SK-N-SH (cell line): ENCODE results near the gene AUTS2. TPM values are rescaled to one million over a fixed set of nuclear protein-coding genes. Genes with fewer than 3 reads are reported as not detected.
A peak's percentile ranks its signal among the peaks of the same experiment; 100 is the strongest.

Experiments used
- CTCF ChIA-PET: fragments of 300-600, 350-600 bp; formaldehyde crosslinking; extraction: SDS; loops from one replicate; lab custom pipeline; 2021; lab: Yijun Ruan, JAX
- POLR2A ChIA-PET: fragments of 350-600 bp; sonication (Branson Sonifier 250); formaldehyde crosslinking; extraction: SDS; loops from one replicate; lab custom pipeline; 2020; ENCODE audit warnings: antibody characterized with exemption, inconsistent platforms; lab: Yijun Ruan, JAX
- DNase-seq: peaks from one replicate; pipeline ENCODE4 v3.0.0; 2012
- H2AFZ ChIP-seq: fragments of 200-600 bp; sonication (generic); 2 replicates; pipeline ENCODE4 v1.8.1; 2016; ENCODE audit warnings: antibody characterized with exemption, mild to moderate bottlenecking, low read depth
- H3F3A ChIP-seq: fragments of 200-600 bp; sonication (generic); replicated peaks from 2 replicates; pipeline ENCODE3; 2016; ENCODE audit warnings: antibody characterized with exemption, mild to moderate bottlenecking; ENCODE audit not compliant: insufficient read depth
- H3K27ac ChIP-seq, 2 experiments: fragments of 200-500 bp in 1 of 2; fragments of 200-600 bp in 1 of 2; sonication (Bioruptor generic) in 1 of 2; sonication (generic), shearing (Covaris generic) in 1 of 2; 2 replicates each; pipeline versions ENCODE4 v1.5.1 to v1.6.1; 2014 to 2016; ENCODE audit warnings: low read depth in 2 of 2, inconsistent platforms in 1 of 2, low read length in 1 of 2, mild to moderate bottlenecking in 1 of 2, mixed read lengths in 1 of 2
- H3K27me3 ChIP-seq: fragments of 200-600 bp; sonication (generic), shearing (Covaris generic); 2 replicates; pipeline ENCODE4 v1.6.1; 2016; ENCODE audit warnings: mixed run types; ENCODE audit not compliant: insufficient read depth
- H3K36me3 ChIP-seq, 2 experiments: fragments of 200-500 bp in 1 of 2; fragments of 200-600 bp in 1 of 2; sonication (Bioruptor generic) in 1 of 2; sonication (generic) in 1 of 2; replicated peaks in 1 of 2; 2 replicates each; pipeline versions ENCODE3 to v1.5.1; 2014 to 2016; ENCODE audit warnings: low read length in 1 of 2, mild to moderate bottlenecking in 1 of 2; ENCODE audit not compliant: insufficient read depth in 2 of 2, control insufficient read depth in 1 of 2
- H3K4me1 ChIP-seq, 2 experiments: fragments of 200-500 bp in 1 of 2; fragments of 200-600 bp in 1 of 2; sonication (Bioruptor generic) in 1 of 2; sonication (generic), shearing (Covaris generic) in 1 of 2; 2 replicates each; pipeline versions ENCODE4 v1.5.1 to v1.6.1; 2014 to 2016; ENCODE audit warnings: low read depth in 1 of 2, low read length in 1 of 2, mixed run types in 1 of 2; ENCODE audit not compliant: insufficient read depth in 2 of 2, control insufficient read depth in 1 of 2
- H3K4me2 ChIP-seq: fragments of 200-600 bp; sonication (generic), shearing (Covaris generic); 2 replicates; pipeline ENCODE4 v1.6.1; 2017; ENCODE audit warnings: mixed run types
- H3K4me3 ChIP-seq, 2 experiments: fragments of 200-500 bp in 1 of 2; fragments of 200-600 bp in 1 of 2; sonication (Bioruptor generic) in 1 of 2; sonication (generic), shearing (Covaris generic) in 1 of 2; 2 replicates each; pipeline versions ENCODE4 v1.5.1 to v1.8.1; 2014 to 2016; ENCODE audit warnings: low read depth in 2 of 2, inconsistent platforms in 1 of 2, low read length in 1 of 2, mild to moderate bottlenecking in 1 of 2, mixed read lengths in 1 of 2, moderate library complexity in 1 of 2
- H3K79me2 ChIP-seq: fragments of 200-600 bp; sonication (generic); 2 replicates; pipeline ENCODE4 v1.8.1; 2017; ENCODE audit warnings: mild to moderate bottlenecking; ENCODE audit not compliant: insufficient read depth
- H3K9ac ChIP-seq: fragments of 200-600 bp; sonication (generic); 2 replicates; pipeline ENCODE4 v1.6.1; 2017; ENCODE audit warnings: mixed run types
- H3K9me2 ChIP-seq: fragments of 200-600 bp; sonication (generic); 2 replicates; pipeline ENCODE4 v1.6.1; 2017; ENCODE audit warnings: mixed run types
- H3K9me3 ChIP-seq: fragments of 200-600 bp; sonication (generic); 2 replicates; pipeline ENCODE4 v1.6.1; 2017; ENCODE audit warnings: mixed run types, mild to moderate bottlenecking, moderate library complexity
- H4K20me1 ChIP-seq: fragments of 200-600 bp; sonication (generic); 2 replicates; pipeline ENCODE4 v1.6.1; 2017; ENCODE audit warnings: mild to moderate bottlenecking, mixed run types; ENCODE audit not compliant: insufficient read depth
- EZH2phosphoT487 ChIP-seq: fragments of 200-600 bp; sonication (generic); IDR thresholded peaks from 2 replicates; pipeline ENCODE4 v1.6.1; 2017; ENCODE audit warnings: low read depth, mixed run types, mild to moderate bottlenecking, antibody characterized with exemption, moderate library complexity, borderline replicate concordance
- FOSL2 ChIP-seq: IDR thresholded peaks from 2 replicates; pipeline ENCODE4 v1.4.0; 2012; ENCODE audit warnings: low read depth, mild to moderate bottlenecking, moderate library complexity, borderline replicate concordance
- FOXM1 ChIP-seq: IDR thresholded peaks from 2 replicates; pipeline ENCODE4 v1.4.0; 2012; ENCODE audit warnings: low read depth, mild to moderate bottlenecking
- GATA2 ChIP-seq: sonication (generic); formaldehyde crosslinking; IDR thresholded peaks from 2 replicates; pipeline ENCODE4 v1.5.0; 2020; ENCODE audit warnings: mild to moderate bottlenecking, missing genetic modification reagents
- JUND ChIP-seq: IDR thresholded peaks from 2 replicates; pipeline ENCODE4 v1.4.0; 2012
- NRF1 ChIP-seq: IDR thresholded peaks from 2 replicates; pipeline ENCODE4 v1.6.1; 2012; ENCODE audit warnings: low read depth, mild to moderate bottlenecking, low read length
- RXRA ChIP-seq: IDR thresholded peaks from 2 replicates; pipeline ENCODE4 v1.4.0; 2012; ENCODE audit warnings: low read depth, mild to moderate bottlenecking, borderline replicate concordance
- TAF1 ChIP-seq: IDR thresholded peaks from 2 replicates; pipeline ENCODE4 v1.6.1; 2012; ENCODE audit warnings: low read depth, mild to moderate bottlenecking, low read length, moderate library complexity, borderline replicate concordance
- TCF12 ChIP-seq: IDR thresholded peaks from 2 replicates; pipeline ENCODE4 v1.4.0; 2012
- TEAD4 ChIP-seq: IDR thresholded peaks from 2 replicates; pipeline ENCODE4 v1.4.0; 2012; ENCODE audit warnings: mild to moderate bottlenecking, borderline replicate concordance; ENCODE audit not compliant: insufficient read depth
- WGBS: methylation state at CpG from one replicate; pipeline ENCODE4 v1.1.6; 2017; ENCODE audit warnings: low lambda C conversion rate; 5-methylcytosine and 5-hydroxymethylcytosine counted together
- polyA plus RNA-seq, 3 experiments: library from polyadenylated mRNA; depleted of rRNA; stranded (reverse); fragments of >200 nt; gene quantifications; 2 replicates each; pipeline ENCODE4 v1.2.3, GENCODE V29; 2012
- TF ChIP-seq, protein P1 (sequence below): IDR thresholded peaks from 2 replicates; pipeline ENCODE4; 2012
- TF ChIP-seq, protein P2 (sequence below): IDR thresholded peaks from 2 replicates; pipeline ENCODE4 v1.4.0; 2012; ENCODE audit warnings: low read depth, borderline replicate concordance
- TF ChIP-seq, protein P3 (sequence below): IDR thresholded peaks from 2 replicates; pipeline ENCODE4 v1.6.1; 2012; ENCODE audit warnings: mild to moderate bottlenecking, low read depth, low read length, moderate library complexity
- TF ChIP-seq, protein P4 (sequence below): fragments of 200-600 bp; sonication (generic); IDR thresholded peaks from 2 replicates; pipeline ENCODE4 v1.6.1; 2017; ENCODE audit warnings: antibody characterized with exemption, mild to moderate bottlenecking, moderate library complexity
- TF ChIP-seq, protein P5 (sequence below): IDR thresholded peaks from 2 replicates; pipeline ENCODE4 v1.4.0; 2012; ENCODE audit warnings: low read depth

Gene AUTS2
- polyA plus RNA-seq, 1 of the 3 experiments (the other 2 are of a cell fraction) = 15.6 TPM

DNA sequence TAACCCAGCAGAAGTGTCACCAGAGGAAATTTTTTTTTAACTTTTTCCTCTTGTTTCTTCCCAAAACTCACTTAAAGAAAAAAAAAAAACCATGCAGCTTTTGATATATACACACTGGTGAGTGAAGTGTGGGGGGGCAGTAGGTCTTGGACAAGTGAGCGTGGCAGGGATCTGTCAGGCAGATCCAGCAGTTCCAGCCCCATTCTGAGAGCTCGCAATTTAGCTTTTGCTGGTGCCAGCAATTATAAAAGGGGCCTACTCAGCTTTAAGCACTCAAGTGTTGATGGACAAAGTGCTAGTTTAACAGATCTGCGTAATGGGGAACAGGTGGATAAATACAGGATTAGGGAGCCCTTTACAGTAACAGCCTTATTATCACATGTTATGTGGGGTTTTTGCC, 914.5 kb downstream of the AUTS2 start:
- CTCF ChIA-PET = interaction anchor here (1.1 to 1.7 kb wide), 5 partner anchors 184 to 470 kb away, joined by 3 to 12 read pairs (median 7); no protein-coding TSS in a partner anchor
- WGBS = 79% methylated on average over 3 of the region's 3 CpGs

DNA sequence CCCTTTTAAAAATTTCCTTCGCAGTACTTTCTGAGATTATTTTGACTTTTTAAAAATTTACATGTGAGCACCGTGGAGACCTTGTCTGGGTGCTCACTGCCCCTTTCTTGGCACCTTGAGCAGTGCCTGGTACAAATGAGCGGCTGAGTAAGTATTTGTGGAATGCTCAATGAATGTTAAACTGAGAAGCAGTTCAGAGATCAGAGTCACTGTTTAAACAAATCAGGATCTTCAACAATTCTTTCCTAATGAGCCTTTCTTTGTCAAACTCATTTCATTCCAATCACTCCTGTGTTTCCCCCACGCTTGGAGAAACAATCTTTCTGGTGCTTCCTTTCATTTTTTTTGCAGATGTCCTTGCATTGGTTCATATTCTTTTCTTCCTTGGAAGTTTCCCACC, 922.3 kb downstream of the AUTS2 start:
- no peaks in the 10 kb centered on the region for H4K20me1 ChIP-seq
- WGBS = 56% methylated on average over 4 of the region's 4 CpGs
- H3K36me3 ChIP-seq = no peaks in the 10 kb centered on the region
- H3F3A ChIP-seq = no peaks in the 10 kb centered on the region
- no peak overlapping the region for H2AFZ ChIP-seq
- peak overlapping the region; percentile 0; the same call in 1 of the 2 replicates for H3K4me2 ChIP-seq
- no peaks in the 10 kb centered on the region for H3K9me2 ChIP-seq
- no peaks in the 10 kb centered on the region for H3K79me2 ChIP-seq
- peaks cover 0 to 13% of the 10 kb centered on the region in 2 experiments; a peak in 3 of 4 replicates for H3K4me1 ChIP-seq
- ChIA-PET POLR2A (no interaction called here), CTCF (interaction anchor here (0.7 to 1.9 kb wide), 3 partner anchors 10 to 327 kb away, joined by 3 to 4 read pairs (median 4); no protein-coding TSS in a partner anchor)
- H3K4me3 ChIP-seq = no peak overlapping the region
- no peaks in the 10 kb centered on the region for H3K27me3 ChIP-seq
- TF ChIP-seq, protein P1, sequence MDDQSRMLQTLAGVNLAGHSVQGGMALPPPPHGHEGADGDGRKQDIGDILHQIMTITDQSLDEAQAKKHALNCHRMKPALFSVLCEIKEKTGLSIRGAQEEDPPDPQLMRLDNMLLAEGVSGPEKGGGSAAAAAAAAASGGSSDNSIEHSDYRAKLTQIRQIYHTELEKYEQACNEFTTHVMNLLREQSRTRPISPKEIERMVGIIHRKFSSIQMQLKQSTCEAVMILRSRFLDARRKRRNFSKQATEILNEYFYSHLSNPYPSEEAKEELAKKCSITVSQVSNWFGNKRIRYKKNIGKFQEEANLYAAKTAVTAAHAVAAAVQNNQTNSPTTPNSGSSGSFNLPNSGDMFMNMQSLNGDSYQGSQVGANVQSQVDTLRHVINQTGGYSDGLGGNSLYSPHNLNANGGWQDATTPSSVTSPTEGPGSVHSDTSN = peak; percentile 18; the same call in 1 of the 2 replicates
- TF ChIP-seq, protein P2, sequence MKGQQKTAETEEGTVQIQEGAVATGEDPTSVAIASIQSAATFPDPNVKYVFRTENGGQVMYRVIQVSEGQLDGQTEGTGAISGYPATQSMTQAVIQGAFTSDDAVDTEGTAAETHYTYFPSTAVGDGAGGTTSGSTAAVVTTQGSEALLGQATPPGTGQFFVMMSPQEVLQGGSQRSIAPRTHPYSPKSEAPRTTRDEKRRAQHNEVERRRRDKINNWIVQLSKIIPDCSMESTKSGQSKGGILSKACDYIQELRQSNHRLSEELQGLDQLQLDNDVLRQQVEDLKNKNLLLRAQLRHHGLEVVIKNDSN = no peak
- TF ChIP-seq TEAD4 = no peak
- no peak for TF ChIP-seq GATA2 (CRISPR knock-in tag)
- TF ChIP-seq, protein P3, sequence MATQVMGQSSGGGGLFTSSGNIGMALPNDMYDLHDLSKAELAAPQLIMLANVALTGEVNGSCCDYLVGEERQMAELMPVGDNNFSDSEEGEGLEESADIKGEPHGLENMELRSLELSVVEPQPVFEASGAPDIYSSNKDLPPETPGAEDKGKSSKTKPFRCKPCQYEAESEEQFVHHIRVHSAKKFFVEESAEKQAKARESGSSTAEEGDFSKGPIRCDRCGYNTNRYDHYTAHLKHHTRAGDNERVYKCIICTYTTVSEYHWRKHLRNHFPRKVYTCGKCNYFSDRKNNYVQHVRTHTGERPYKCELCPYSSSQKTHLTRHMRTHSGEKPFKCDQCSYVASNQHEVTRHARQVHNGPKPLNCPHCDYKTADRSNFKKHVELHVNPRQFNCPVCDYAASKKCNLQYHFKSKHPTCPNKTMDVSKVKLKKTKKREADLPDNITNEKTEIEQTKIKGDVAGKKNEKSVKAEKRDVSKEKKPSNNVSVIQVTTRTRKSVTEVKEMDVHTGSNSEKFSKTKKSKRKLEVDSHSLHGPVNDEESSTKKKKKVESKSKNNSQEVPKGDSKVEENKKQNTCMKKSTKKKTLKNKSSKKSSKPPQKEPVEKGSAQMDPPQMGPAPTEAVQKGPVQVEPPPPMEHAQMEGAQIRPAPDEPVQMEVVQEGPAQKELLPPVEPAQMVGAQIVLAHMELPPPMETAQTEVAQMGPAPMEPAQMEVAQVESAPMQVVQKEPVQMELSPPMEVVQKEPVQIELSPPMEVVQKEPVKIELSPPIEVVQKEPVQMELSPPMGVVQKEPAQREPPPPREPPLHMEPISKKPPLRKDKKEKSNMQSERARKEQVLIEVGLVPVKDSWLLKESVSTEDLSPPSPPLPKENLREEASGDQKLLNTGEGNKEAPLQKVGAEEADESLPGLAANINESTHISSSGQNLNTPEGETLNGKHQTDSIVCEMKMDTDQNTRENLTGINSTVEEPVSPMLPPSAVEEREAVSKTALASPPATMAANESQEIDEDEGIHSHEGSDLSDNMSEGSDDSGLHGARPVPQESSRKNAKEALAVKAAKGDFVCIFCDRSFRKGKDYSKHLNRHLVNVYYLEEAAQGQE = no peak
- TF ChIP-seq, protein P4, sequence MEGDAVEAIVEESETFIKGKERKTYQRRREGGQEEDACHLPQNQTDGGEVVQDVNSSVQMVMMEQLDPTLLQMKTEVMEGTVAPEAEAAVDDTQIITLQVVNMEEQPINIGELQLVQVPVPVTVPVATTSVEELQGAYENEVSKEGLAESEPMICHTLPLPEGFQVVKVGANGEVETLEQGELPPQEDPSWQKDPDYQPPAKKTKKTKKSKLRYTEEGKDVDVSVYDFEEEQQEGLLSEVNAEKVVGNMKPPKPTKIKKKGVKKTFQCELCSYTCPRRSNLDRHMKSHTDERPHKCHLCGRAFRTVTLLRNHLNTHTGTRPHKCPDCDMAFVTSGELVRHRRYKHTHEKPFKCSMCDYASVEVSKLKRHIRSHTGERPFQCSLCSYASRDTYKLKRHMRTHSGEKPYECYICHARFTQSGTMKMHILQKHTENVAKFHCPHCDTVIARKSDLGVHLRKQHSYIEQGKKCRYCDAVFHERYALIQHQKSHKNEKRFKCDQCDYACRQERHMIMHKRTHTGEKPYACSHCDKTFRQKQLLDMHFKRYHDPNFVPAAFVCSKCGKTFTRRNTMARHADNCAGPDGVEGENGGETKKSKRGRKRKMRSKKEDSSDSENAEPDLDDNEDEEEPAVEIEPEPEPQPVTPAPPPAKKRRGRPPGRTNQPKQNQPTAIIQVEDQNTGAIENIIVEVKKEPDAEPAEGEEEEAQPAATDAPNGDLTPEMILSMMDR = no peak
- no peak for TF ChIP-seq TAF1
- TF ChIP-seq NRF1 = no peak
- TF ChIP-seq TCF12 = no peak
- TF ChIP-seq RXRA = no peak
- TF ChIP-seq JUND = peak; percentile 34; the same call in 1 of the 2 replicates
- TF ChIP-seq FOSL2 = peak; percentile 38; the same call in 1 of the 2 replicates
- H3K27ac ChIP-seq = no peak overlapping the region
- H3K9me3 ChIP-seq = no peaks in the 10 kb centered on the region
- no peak overlapping the region for H3K9ac ChIP-seq
- no peak for DNase-seq

More for the DNA sequence above, 914.5 kb downstream of the AUTS2 start:
- TF ChIP-seq, protein P5, sequence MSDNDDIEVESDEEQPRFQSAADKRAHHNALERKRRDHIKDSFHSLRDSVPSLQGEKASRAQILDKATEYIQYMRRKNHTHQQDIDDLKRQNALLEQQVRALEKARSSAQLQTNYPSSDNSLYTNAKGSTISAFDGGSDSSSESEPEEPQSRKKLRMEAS = no peak
- TF ChIP-seq JUND (no peak), EZH2phosphoT487 (no peak), FOXM1 (no peak)
- TF ChIP-seq, protein P1 = no peak
- Histone ChIP-seq H2AFZ (no peak overlapping the region), H4K20me1 (no peaks in the 10 kb centered on the region), H3K4me2 (no peak overlapping the region), H3K9ac (no peak overlapping the region), H3K9me3 (no peaks in the 10 kb centered on the region), H3K4me3 (no peak overlapping the region), H3K27me3 (no peaks in the 10 kb centered on the region), H3F3A (no peaks in the 10 kb centered on the region), H3K36me3 (no peaks in the 10 kb centered on the region), H3K27ac (peak overlapping the region in 1 of 2 experiments; percentile 78; a peak in 2 of 4 replicates), H3K4me1 (peaks cover 0 to 3% of the 10 kb centered on the region in 2 experiments; a peak in 2 of 4 replicates), H3K9me2 (no peaks in the 10 kb centered on the region), H3K79me2 (no peaks in the 10 kb centered on the region)
- no peak for DNase-seq
- POLR2A ChIA-PET = interaction anchor here (0.6 kb wide), 1 partner anchor 268 kb away, joined by 3 read pairs; no protein-coding TSS in a partner anchor
